Activated T-helper 1 cell treated with Interleukin-2 at 50 U/mL for 16 hours (primary cell): ENCODE measurements around the gene DCP1B.

ENCODE experiments used
- DNase-seq: peaks from one replicate; pipeline ENCODE4 v3.0.0-alpha.2; 2020; ENCODE audit warnings: low read depth

DCP1B gene

DNA sequence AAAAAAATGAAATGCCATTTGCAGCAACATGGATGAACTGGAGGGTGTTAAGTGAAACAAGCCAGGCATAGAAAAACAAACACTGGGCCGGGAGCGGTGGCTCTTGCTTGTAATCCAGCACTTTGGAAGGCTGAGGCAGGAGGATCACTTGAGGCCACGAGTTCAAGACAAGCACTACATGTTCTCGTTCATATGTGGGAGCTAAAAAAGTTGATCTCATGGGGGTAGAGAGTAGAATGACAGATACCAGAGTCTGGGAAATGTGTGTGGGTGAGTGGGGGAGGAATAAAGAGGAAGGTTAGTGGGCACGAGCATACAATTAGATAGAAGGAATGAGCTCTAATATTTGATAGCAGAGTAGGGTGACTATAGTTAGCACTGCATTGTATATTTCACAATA, 107.3 kb downstream of the DCP1B start:
- no peak for DNase-seq
